IPS-18a (cell line): ENCODE results near the gene ZNF70.

Experiments
- H3K27ac ChIP-seq: one replicate; pipeline ENCODE4 v1.5.1; 2013; ENCODE audit warnings: low read length
- H3K27me3 ChIP-seq: one replicate; pipeline ENCODE4 v1.6.1; 2013; ENCODE audit warnings: mild to moderate bottlenecking, low read length; ENCODE audit not compliant: control insufficient read depth, insufficient read depth
- H3K36me3 ChIP-seq: one replicate; pipeline ENCODE4 v1.6.1; 2013; ENCODE audit warnings: low read depth, low read length; ENCODE audit not compliant: control insufficient read depth
- H3K4me1 ChIP-seq: one replicate; pipeline ENCODE4 v1.6.1; 2013; ENCODE audit warnings: low read depth, low read length; ENCODE audit not compliant: control insufficient read depth
- H3K4me3 ChIP-seq: one replicate; pipeline ENCODE4 v1.5.1; 2013; ENCODE audit warnings: low read length
- H3K9ac ChIP-seq: one replicate; pipeline ENCODE4 v1.6.1; 2013; ENCODE audit warnings: mild to moderate bottlenecking, low read length, moderate library complexity
- H3K9me3 ChIP-seq: one replicate; pipeline ENCODE4 v1.6.1; 2013; ENCODE audit warnings: low read depth, low read length; ENCODE audit not compliant: control insufficient read depth

Gene ZNF70

GRCh38 chr22:23786261-23786710 is 35.4 kb upstream of the ZNF70 start:
- Histone ChIP-seq H3K9me3 (no peaks in the 10 kb centered on the region), H3K27ac (peak overlapping the region; percentile 75), H3K4me1 (peaks cover 11% of the 10 kb centered on the region), H3K4me3 (peak overlapping the region; percentile 97), H3K36me3 (peaks cover 10% of the 10 kb centered on the region), H3K27me3 (no peaks in the 10 kb centered on the region), H3K9ac (peak overlapping the region; percentile 96)

DNA sequence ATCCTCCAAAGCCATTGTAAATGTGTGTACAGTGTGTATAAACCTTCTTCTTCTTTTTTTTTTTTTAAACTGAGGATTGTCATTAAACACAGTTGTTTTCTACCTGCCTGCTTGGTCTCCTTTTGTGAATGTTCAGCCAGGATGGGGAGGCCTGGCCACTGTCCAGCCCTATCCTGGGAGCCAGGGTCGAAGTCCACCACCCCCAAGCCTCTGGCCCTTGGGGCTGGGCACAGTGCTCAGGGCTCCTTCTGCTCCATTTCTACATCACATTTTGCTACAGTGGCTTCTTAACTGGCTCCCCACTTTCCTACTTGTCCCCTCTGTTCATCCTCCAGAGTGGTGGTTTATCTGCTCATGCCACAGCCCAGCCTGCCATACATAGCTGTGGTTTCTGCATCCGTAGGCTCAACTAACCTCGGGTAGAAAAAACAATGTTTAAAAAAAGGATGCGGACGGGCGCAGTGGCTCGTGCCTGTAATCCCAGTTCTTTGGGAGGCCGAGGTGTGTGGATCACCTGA is 33.4 kb upstream of the ZNF70 start:
- no peak overlapping the region for H3K4me3 ChIP-seq
- H3K4me1 ChIP-seq, result peaks cover 11% of the 10 kb centered on the region
- no peaks in the 10 kb centered on the region for H3K36me3 ChIP-seq
- no peak overlapping the region for H3K27ac ChIP-seq
- H3K9me3 ChIP-seq, result no peaks in the 10 kb centered on the region
- no peaks in the 10 kb centered on the region for H3K27me3 ChIP-seq
- H3K9ac ChIP-seq, result no peak overlapping the region

DNA sequence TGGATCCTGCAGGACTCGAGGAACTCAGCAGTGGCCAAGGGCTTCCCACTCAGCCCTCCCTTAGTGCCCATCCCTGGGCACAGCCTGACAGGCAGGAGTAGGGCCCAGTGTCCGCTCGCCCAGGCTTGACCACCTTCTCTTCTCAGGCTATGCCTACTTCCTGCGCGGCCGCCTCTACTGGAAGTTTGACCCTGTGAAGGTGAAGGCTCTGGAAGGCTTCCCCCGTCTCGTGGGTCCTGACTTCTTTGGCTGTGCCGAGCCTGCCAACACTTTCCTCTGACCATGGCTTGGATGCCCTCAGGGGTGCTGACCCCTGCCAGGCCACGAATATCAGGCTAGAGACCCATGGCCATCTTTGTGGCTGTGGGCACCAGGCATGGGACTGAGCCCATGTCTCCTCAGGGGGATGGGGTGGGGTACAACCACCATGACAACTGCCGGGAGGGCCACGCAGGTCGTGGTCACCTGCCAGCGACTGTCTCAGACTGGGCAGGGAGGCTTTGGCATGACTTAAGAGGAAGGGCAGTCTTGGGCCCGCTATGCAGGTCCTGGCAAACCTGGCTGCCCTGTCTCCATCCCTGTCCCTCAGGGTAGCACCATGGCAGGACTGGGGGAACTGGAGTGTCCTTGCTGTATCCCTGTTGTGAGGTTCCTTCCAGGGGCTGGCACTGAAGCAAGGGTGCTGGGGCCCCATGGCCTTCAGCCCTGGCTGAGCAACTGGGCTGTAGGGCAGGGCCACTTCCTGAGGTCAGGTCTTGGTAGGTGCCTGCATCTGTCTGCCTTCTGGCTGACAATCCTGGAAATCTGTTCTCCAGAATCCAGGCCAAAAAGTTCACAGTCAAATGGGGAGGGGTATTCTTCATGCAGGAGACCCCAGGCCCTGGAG is 32.6 kb upstream of the ZNF70 start:
- Histone ChIP-seq H3K9me3 (no peaks in the 10 kb centered on the region), H3K9ac (no peak overlapping the region), H3K36me3 (no peaks in the 10 kb centered on the region), H3K4me1 (peaks cover 8% of the 10 kb centered on the region), H3K27ac (no peak overlapping the region), H3K4me3 (no peak overlapping the region), H3K27me3 (no peaks in the 10 kb centered on the region)

DNA sequence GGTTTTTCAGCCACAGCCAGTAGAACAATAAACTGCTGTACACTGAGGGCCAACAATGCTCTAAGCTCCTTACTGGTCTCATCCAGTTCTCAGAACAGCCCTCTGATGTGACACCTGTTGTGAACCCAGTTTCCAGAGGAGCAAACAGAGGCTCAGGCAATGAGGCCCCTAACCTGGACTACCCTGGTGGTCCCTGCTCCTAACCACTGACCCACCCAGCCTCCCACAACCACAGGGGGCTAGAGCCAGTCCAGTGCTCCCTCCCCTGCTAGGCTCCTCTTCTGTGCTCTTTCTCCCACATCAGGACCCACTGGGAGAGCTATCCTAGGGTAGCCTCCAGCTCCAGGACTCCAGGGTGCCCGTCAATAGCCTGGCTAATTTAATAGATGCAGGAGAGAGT is 31.8 kb upstream of the ZNF70 start:
- Histone ChIP-seq H3K4me1 (peaks cover 5% of the 10 kb centered on the region), H3K27me3 (no peaks in the 10 kb centered on the region), H3K27ac (no peak overlapping the region), H3K9me3 (no peaks in the 10 kb centered on the region), H3K9ac (no peak overlapping the region), H3K4me3 (no peak overlapping the region), H3K36me3 (no peaks in the 10 kb centered on the region)

DNA sequence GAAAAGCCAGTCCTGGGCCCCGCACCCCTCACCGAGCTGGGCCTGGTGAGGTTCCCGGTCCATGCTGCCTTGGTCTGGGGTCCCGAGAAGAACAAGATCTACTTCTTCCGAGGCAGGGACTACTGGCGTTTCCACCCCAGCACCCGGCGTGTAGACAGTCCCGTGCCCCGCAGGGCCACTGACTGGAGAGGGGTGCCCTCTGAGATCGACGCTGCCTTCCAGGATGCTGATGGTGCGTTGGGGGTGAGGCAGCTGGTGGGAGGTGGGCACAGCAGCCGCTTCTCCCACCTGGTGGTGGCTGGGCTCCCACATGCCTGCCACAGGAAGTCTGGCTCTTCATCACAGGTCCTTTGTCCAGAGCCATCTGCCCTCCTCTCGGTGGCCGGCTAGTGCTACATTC is 31.3 kb upstream of the ZNF70 start:
- no peak overlapping the region for H3K9ac ChIP-seq
- no peaks in the 10 kb centered on the region for H3K27me3 ChIP-seq
- no peak overlapping the region for H3K27ac ChIP-seq
- peaks cover 5% of the 10 kb centered on the region for H3K4me1 ChIP-seq
- no peaks in the 10 kb centered on the region for H3K36me3 ChIP-seq
- no peak overlapping the region for H3K4me3 ChIP-seq
- no peaks in the 10 kb centered on the region for H3K9me3 ChIP-seq

DNA sequence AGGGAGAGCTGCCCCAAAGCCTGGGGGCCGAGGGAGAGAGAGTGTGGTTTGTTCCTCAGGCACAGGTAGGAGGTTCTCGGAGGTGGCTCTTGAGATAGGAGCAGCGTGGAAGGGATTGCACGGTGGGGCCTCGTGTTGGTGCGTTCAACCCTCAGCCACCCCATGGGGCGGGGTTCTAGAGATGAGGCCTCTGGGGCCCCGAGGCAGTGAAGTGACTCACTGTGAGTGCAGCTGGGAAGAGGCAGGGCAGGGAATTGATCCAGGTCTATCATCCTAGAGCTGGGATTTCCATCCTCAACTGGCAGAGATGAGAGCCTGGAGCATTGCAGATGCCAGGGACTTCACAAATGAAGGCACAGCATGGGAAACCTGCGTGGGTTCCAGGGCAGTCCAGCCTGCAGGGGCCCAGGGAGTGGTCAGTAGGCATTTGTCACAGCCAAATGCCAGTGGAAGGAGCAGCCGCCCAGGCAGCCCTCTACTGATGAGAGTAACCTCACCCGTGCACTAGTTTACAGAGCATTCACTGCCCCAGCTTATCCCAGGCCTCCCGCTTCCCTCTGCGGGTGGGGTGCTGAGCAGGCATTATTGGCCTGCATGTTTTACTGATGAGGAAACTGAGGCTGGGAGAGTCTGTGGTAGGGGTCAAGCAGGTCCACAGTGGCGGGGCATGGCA is 30.7 kb upstream of the ZNF70 start:
- no peak overlapping the region for H3K27ac ChIP-seq
- H3K9me3 ChIP-seq, result no peaks in the 10 kb centered on the region
- peaks cover 4% of the 10 kb centered on the region for H3K4me1 ChIP-seq
- no peak overlapping the region for H3K4me3 ChIP-seq
- H3K9ac ChIP-seq, result no peak overlapping the region
- no peaks in the 10 kb centered on the region for H3K27me3 ChIP-seq
- H3K36me3 ChIP-seq, result no peaks in the 10 kb centered on the region

- H3K27ac ChIP-seq, result no peak overlapping the region
- H3K27me3 ChIP-seq, result no peaks in the 10 kb centered on the region
- no peaks in the 10 kb centered on the region for H3K4me1 ChIP-seq
- no peak overlapping the region for H3K4me3 ChIP-seq
- no peak overlapping the region for H3K9ac ChIP-seq
- H3K9me3 ChIP-seq, result no peaks in the 10 kb centered on the region
- H3K36me3 ChIP-seq, result no peaks in the 10 kb centered on the region
Observed at GRCh38 chr22:23781065-23781464, 30.2 kb upstream of the ZNF70 start.

DNA sequence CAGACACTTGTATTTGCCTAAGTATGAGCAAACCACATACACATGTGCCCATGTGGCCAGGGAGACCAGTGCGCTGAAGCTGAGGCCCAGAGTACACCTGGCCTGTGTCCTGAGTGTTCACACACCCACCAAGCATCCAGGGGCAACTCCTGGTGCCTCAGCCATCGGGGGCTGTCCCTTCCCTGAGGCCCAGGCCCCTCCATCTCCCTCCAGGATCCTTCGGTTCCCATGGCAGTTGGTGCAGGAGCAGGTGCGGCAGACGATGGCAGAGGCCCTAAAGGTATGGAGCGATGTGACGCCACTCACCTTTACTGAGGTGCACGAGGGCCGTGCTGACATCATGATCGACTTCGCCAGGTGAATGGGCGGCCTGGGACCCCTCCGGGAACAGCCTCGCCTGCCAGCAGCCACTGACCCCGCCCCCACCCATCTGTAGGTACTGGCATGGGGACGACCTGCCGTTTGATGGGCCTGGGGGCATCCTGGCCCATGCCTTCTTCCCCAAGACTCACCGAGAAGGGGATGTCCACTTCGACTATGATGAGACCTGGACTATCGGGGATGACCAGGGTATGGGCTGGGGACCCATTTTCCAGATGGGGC is 29.3 kb upstream of the ZNF70 start:
- Histone ChIP-seq H3K27ac (no peak overlapping the region), H3K9me3 (no peaks in the 10 kb centered on the region), H3K36me3 (no peaks in the 10 kb centered on the region), H3K4me3 (no peak overlapping the region), H3K9ac (no peak overlapping the region), H3K27me3 (no peaks in the 10 kb centered on the region), H3K4me1 (no peaks in the 10 kb centered on the region)

- H3K9ac ChIP-seq, result no peak overlapping the region
- no peaks in the 10 kb centered on the region for H3K9me3 ChIP-seq
- no peak overlapping the region for H3K4me3 ChIP-seq
- H3K4me1 ChIP-seq, result no peaks in the 10 kb centered on the region
- H3K27ac ChIP-seq, result no peak overlapping the region
- H3K27me3 ChIP-seq, result no peaks in the 10 kb centered on the region
- H3K36me3 ChIP-seq, result no peaks in the 10 kb centered on the region
Observed at GRCh38 chr22:23779731-23780130, 28.8 kb upstream of the ZNF70 start.

DNA sequence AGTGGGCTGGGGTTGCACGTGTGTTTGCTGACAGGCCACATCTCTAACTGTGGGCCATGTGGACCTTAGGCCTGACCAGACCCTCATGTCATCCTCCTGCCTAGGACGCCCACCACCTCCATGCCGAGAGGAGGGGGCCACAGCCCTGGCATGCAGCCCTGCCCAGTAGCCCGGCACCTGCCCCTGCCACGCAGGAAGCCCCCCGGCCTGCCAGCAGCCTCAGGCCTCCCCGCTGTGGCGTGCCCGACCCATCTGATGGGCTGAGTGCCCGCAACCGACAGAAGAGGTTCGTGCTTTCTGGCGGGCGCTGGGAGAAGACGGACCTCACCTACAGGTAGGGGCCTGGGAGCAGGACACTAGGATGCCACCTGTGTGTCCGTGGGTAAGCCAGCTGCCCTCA is 28.2 kb upstream of the ZNF70 start:
- Histone ChIP-seq H3K9me3 (no peaks in the 10 kb centered on the region), H3K36me3 (no peaks in the 10 kb centered on the region), H3K27me3 (peaks cover 5% of the 10 kb centered on the region), H3K4me3 (no peak overlapping the region), H3K4me1 (no peaks in the 10 kb centered on the region), H3K9ac (no peak overlapping the region), H3K27ac (no peak overlapping the region)

GRCh38 chr22:23778577-23778900 is 27.6 kb upstream of the ZNF70 start:
- Histone ChIP-seq H3K9me3 (no peaks in the 10 kb centered on the region), H3K36me3 (no peaks in the 10 kb centered on the region), H3K9ac (no peak overlapping the region), H3K27ac (no peak overlapping the region), H3K27me3 (peaks cover 10% of the 10 kb centered on the region), H3K4me1 (no peaks in the 10 kb centered on the region), H3K4me3 (no peak overlapping the region)
